CD4-positive, CD25-positive, alpha-beta regulatory T cell (primary cell): Measurements from ENCODE around the gene ADGRV1. TPM values are rescaled to one million over a fixed set of nuclear protein-coding genes. Genes with fewer than 3 reads are reported as not detected.
"Not testable (repeated sequence)": the region's sequence is repeated elsewhere in the genome, so short reads cannot be mapped to it uniquely, and the experiment has no call there.

Experiments
- ATAC-seq, 2 donors: fragments of 150-1000 bp; cut with Tn5 transposase; one replicate each; pipeline ENCODE4 v1.10.0; 2021; ENCODE audit warnings: low read depth in 2 of 2, moderate number of reproducible peaks in 2 of 2, moderate library complexity in 1 of 2
- DNase-seq, 3 donors: peaks; one replicate each; pipeline versions ENCODE4 v3.0.0 to v3.0.0-alpha.2; 2012 to 2022; ENCODE audit warnings: mixed read lengths in 1 of 3
- H3K27ac ChIP-seq: one replicate; pipeline ENCODE4 v1.7.0; 2013; ENCODE audit warnings: mild to moderate bottlenecking, low read length; ENCODE audit not compliant: insufficient read depth, poor library complexity, severe bottlenecking
- H3K27me3 ChIP-seq: one replicate; pipeline ENCODE4 v1.7.0; 2013; ENCODE audit warnings: low read length; ENCODE audit not compliant: control insufficient read depth, insufficient read depth
- H3K36me3 ChIP-seq: one replicate; pipeline ENCODE4 v1.7.0; 2013; ENCODE audit warnings: mild to moderate bottlenecking, low read length, moderate library complexity; ENCODE audit not compliant: control insufficient read depth, insufficient read depth
- H3K4me1 ChIP-seq: 2 replicates; pipeline ENCODE4 v1.7.0; 2013; ENCODE audit warnings: mild to moderate bottlenecking, low read length; ENCODE audit not compliant: insufficient read depth, control insufficient read depth, poor library complexity, severe bottlenecking
- H3K4me3 ChIP-seq: one replicate; pipeline ENCODE4 v1.7.0; 2013; ENCODE audit warnings: low read depth, mild to moderate bottlenecking, low read length, moderate library complexity
- H3K9me3 ChIP-seq, 2 experiments: 1 replicate in 1 of 2; 2 replicates in 1 of 2; pipeline ENCODE4 v1.7.0; 2013; ENCODE audit warnings: low read length in 2 of 2, mild to moderate bottlenecking in 1 of 2, moderate library complexity in 1 of 2; ENCODE audit not compliant: control insufficient read depth in 2 of 2
- H3K27ac Mint-ChIP-seq, 3 donors: one replicate each; pipeline ENCODE4 v1.8.0; 2020 to 2022; ENCODE audit warnings: mild to moderate bottlenecking in 3 of 3, mixed read lengths in 3 of 3, moderate library complexity in 2 of 3
- H3K27me3 Mint-ChIP-seq: one replicate; pipeline ENCODE4 v1.8.0; 2022; ENCODE audit warnings: mild to moderate bottlenecking, mixed read lengths
- H3K36me3 Mint-ChIP-seq: one replicate; pipeline ENCODE4 v1.8.0; 2020; ENCODE audit warnings: mixed read lengths
- H3K4me1 Mint-ChIP-seq, 4 donors: one replicate each; pipeline ENCODE4 v1.8.0; 2020 to 2022; ENCODE audit warnings: mixed read lengths in 4 of 4, mild to moderate bottlenecking in 1 of 4
- H3K4me3 Mint-ChIP-seq, 4 donors: one replicate each; pipeline ENCODE4 v1.8.0; 2020 to 2022; ENCODE audit warnings: mild to moderate bottlenecking in 4 of 4, mixed read lengths in 4 of 4, moderate library complexity in 3 of 4
- H3K9me3 Mint-ChIP-seq, 7 donors: one replicate each; pipeline ENCODE4 v1.8.0; 2020 to 2022; ENCODE audit warnings: mixed read lengths in 7 of 7, mild to moderate bottlenecking in 3 of 7, moderate library complexity in 2 of 7
- polyA plus RNA-seq, 4 donors: library from polyadenylated mRNA; unstranded; fragments of 300-500 nt; fragmentation: Illumina TruSeq; gene quantifications; one replicate each; pipeline ENCODE4 v1.2.3, GENCODE V29; 2021
- total RNA-seq: library from RNA; stranded (reverse); gene quantifications from one replicate; pipeline ENCODE4 v1.2.3, GENCODE V29; 2022

The ADGRV1 gene
- total and polyA plus RNA-seq, 5 donors from 2014 or later, result 0.42 to 0.52 TPM; not detected in 3

DNA sequence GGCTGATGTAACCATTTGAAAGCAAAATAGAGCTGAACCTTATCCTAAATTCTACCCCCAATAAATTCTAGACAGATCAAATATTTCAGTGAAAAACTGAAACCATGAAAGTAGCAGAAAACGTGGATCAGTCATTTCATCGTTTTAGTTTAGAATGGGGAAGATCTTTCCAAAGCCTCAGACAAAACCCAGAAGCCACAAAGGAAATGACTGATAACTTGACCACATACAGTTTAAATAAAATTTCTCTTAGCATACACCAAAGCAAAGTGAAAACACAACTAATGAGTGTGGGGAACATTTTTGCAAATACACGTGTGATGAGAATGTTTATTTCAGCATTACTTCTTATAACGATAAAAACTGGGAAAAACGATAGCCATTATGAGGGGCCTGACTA, 284.8 kb downstream of the ADGRV1 start:
- no peaks in the 10 kb centered on the region for H3K4me1 ChIP-seq
- peaks cover 0 to 5% (median 0%) of the 10 kb centered on the region in 4 donors for H3K4me1 Mint-ChIP-seq
- H3K4me3 Mint-ChIP-seq, result no peak overlapping the region
- H3K36me3 ChIP-seq, result no peaks in the 10 kb centered on the region
- no peak overlapping the region for H3K27ac Mint-ChIP-seq
- H3K27ac ChIP-seq, result no peak overlapping the region
- H3K27me3 ChIP-seq, result no peaks in the 10 kb centered on the region
- H3K27me3 Mint-ChIP-seq, result no peaks in the 10 kb centered on the region
- DNase-seq, result no peak
- H3K36me3 Mint-ChIP-seq, result no peaks in the 10 kb centered on the region
- H3K4me3 ChIP-seq, result no peak overlapping the region
- ATAC-seq, result no peak
- H3K9me3 Mint-ChIP-seq, result peaks cover 0 to 3% (median 0%) of the 10 kb centered on the region in 7 donors
- H3K9me3 ChIP-seq, result no peaks in the 10 kb centered on the region

DNA sequence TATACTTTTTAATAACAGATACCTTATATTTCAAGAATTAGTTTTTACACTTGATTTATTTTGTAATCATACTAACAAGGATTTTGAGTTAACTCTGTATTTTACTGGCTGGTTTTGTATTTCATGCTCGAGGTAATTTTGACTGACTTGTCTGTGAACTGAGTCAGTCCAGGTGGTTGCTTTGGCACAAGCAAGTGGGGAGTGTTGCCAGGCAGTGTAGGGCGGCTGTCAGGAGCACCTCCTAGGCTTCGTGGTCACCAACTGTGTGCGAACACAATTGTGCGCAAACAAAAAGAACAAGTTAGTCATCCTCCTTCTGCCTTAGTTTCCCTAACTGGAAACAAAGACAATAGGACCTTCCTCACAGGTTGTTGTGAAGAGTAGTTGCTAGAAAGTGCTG, 286.3 kb downstream of the ADGRV1 start:
- H3K36me3 ChIP-seq, result no peaks in the 10 kb centered on the region
- no peaks in the 10 kb centered on the region for H3K9me3 ChIP-seq
- H3K4me1 Mint-ChIP-seq, result peaks cover 0 to 5% (median 0%) of the 10 kb centered on the region in 4 donors
- H3K27ac ChIP-seq, result no peak overlapping the region
- no peaks in the 10 kb centered on the region for H3K27me3 Mint-ChIP-seq
- peaks cover 0 to 3% (median 0%) of the 10 kb centered on the region in 7 donors for H3K9me3 Mint-ChIP-seq
- DNase-seq, result no peak
- H3K4me1 ChIP-seq, result no peaks in the 10 kb centered on the region
- no peaks in the 10 kb centered on the region for H3K27me3 ChIP-seq
- no peak for ATAC-seq
- H3K4me3 ChIP-seq, result no peak overlapping the region
- no peak overlapping the region for H3K4me3 Mint-ChIP-seq
- no peaks in the 10 kb centered on the region for H3K36me3 Mint-ChIP-seq
- no peak overlapping the region for H3K27ac Mint-ChIP-seq

DNA sequence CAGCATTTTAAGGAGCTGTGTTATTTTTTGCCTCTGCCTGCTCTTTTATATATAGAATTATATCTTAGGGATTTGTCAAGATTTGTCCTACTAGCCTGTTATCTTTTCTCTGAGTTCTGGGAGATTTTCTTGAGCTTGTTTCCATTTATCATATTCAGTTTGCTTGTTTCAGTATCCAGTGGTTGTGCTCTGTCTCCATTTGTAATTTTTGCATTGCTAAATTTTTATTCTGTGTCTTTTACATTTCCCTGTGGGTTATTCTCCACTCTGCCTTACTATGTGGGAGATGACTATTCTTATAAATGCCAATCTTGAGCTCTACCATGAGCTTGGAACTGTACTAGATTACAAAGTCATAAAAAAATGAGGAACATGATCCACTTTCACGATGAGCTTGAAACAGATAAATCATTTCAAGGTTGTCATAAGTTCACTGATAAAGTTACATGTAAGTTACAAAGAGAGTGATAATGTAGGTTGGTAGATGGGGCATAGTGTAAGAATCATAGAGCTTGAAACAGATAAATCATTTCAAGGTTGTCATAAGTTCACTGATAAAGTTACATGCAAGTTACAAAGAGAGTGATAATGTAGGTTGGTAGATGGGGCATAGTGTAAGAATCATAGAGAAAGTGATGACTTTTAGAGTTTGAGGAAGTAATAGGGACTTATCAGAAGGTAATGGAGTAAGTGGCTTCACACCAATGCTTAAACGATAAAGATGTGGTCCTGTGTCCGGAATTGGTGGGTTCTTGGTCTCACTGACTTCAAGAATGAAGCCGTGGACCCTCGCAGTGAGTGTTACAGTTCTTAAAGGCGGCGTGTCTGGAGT, 287.3 kb downstream of the ADGRV1 start:
- H3K4me1 ChIP-seq, result no peaks in the 10 kb centered on the region
- no peaks in the 10 kb centered on the region for H3K36me3 Mint-ChIP-seq
- H3K36me3 ChIP-seq, result no peaks in the 10 kb centered on the region
- H3K9me3 ChIP-seq, result no peaks in the 10 kb centered on the region
- ATAC-seq (no peak), DNase-seq (no peak)
- no peak overlapping the region for H3K4me3 Mint-ChIP-seq
- no peaks in the 10 kb centered on the region for H3K27me3 Mint-ChIP-seq
- H3K27me3 ChIP-seq, result no peaks in the 10 kb centered on the region
- no peak overlapping the region for H3K27ac ChIP-seq
- peaks cover 0 to 4% (median 0%) of the 10 kb centered on the region in 7 donors for H3K9me3 Mint-ChIP-seq
- no peak overlapping the region for H3K4me3 ChIP-seq
- peaks cover 0 to 5% (median 0%) of the 10 kb centered on the region in 4 donors for H3K4me1 Mint-ChIP-seq
- H3K27ac Mint-ChIP-seq, result no peak overlapping the region

DNA sequence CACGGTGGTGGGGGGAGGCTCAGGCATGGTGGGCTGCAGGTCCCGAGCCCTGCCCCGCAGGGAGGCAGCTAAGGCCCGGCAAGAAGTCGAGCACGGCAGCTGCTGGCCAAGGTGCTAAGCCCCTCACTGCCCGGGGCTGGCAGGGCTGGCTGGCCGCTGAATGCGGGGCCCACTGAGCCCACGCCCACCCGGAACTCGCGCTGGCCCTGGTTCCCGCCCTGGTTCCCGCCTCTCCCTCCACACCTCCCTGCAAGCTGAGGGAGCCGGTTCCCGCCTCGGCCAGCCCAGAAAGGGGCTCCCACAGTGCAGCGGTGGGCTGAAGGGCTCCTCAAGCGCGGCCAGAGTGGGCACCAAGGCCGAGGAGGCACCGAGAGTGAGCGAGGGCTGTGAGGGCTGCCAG, 289.0 kb downstream of the ADGRV1 start:
- not testable (repeated sequence) for H3K27ac Mint-ChIP-seq, DNase-seq, H3K4me3 ChIP-seq, H3K27me3 ChIP-seq, ATAC-seq, H3K4me3 Mint-ChIP-seq, H3K27ac ChIP-seq, H3K9me3 Mint-ChIP-seq, H3K36me3 Mint-ChIP-seq, H3K4me1 Mint-ChIP-seq, H3K9me3 ChIP-seq, H3K36me3 ChIP-seq, H3K4me1 ChIP-seq, H3K27me3 Mint-ChIP-seq

DNA sequence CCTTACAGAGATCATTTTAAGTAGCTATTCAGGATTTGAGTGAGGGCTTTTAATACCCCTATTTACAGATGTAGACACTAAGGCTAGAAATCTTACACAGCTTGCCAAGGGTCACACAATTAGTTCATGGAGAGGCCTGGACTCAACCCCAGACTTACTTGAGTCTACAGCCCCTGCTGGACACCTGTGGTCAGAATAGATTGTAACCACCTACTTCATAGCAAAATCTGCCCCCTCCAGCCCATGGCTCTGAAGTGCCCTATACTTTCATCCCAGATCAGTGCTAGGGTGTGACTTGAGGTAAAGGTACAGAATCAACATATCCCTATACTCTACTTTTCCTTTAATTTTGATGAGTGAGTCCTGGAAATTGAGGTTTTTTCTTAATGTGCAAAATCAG, 291.3 kb downstream of the ADGRV1 start:
- Histone ChIP-seq H3K36me3 (no peaks in the 10 kb centered on the region), H3K27me3 (no peaks in the 10 kb centered on the region), H3K27ac (no peak overlapping the region), H3K4me3 (no peak overlapping the region), H3K4me1 (no peaks in the 10 kb centered on the region), H3K9me3 (no peaks in the 10 kb centered on the region)
- H3K4me3 Mint-ChIP-seq, result no peak overlapping the region
- H3K27ac Mint-ChIP-seq, result no peak overlapping the region
- no peaks in the 10 kb centered on the region for H3K27me3 Mint-ChIP-seq
- no peaks in the 10 kb centered on the region for H3K36me3 Mint-ChIP-seq
- ATAC-seq (no peak), DNase-seq (no peak)
- H3K4me1 Mint-ChIP-seq, result no peaks in the 10 kb centered on the region
- H3K9me3 Mint-ChIP-seq, result peaks cover 0 to 4% (median 0%) of the 10 kb centered on the region in 7 donors

DNA sequence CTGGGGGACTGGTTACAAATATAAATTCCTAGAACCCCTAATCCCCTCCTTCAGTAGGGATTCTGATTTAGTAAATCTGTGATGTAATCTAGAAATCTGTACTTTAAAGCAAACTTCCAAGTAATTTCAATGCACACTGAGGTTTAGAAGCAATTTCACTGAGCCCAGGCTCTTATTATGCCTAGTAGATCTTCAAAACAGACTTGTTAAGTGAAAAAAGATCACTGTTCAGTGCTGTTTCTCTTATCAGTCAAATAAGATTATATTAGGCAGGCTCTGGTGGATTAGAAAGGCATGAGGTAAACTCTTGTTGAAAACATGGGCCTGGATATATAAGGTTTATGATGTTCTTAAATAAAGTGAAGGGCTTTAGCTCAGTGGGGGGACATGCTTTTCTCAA, 293.9 kb downstream of the ADGRV1 start:
- Histone ChIP-seq H3K9me3 (no peaks in the 10 kb centered on the region), H3K4me1 (no peaks in the 10 kb centered on the region), H3K27me3 (no peaks in the 10 kb centered on the region), H3K36me3 (no peaks in the 10 kb centered on the region), H3K4me3 (no peak overlapping the region), H3K27ac (no peak overlapping the region)
- Mint-ChIP-seq H3K27ac (no peak overlapping the region), H3K9me3 (peaks cover 0 to 1% (median 0%) of the 10 kb centered on the region in 7 donors), H3K4me3 (no peak overlapping the region), H3K27me3 (no peaks in the 10 kb centered on the region), H3K4me1 (no peaks in the 10 kb centered on the region), H3K36me3 (no peaks in the 10 kb centered on the region)
- ATAC-seq (no peak), DNase-seq (no peak)

DNA sequence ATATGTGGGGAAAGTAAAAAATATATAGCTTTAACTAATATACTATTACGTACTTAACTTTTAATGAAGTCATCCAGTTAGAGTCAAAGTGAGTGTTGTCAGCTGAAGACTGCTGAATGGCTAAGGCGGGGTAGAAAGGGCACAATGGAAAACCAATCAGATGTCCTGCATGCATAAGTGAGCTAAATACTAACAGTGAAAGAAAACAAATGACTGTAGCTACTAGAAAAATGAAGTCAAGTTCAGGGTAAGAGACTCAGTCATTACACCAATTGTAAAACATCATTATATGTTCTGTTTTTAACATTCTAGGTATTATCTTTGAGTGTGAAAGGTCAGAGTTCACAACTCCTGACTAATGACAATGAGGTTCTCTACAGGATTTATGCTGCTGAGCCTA, 295.2 kb downstream of the ADGRV1 start:
- no peaks in the 10 kb centered on the region for H3K4me1 Mint-ChIP-seq
- Histone ChIP-seq H3K36me3 (no peaks in the 10 kb centered on the region), H3K4me1 (no peaks in the 10 kb centered on the region), H3K9me3 (no peaks in the 10 kb centered on the region), H3K4me3 (no peak overlapping the region), H3K27me3 (no peaks in the 10 kb centered on the region), H3K27ac (no peak overlapping the region)
- no peaks in the 10 kb centered on the region for H3K36me3 Mint-ChIP-seq
- no peak overlapping the region for H3K4me3 Mint-ChIP-seq
- DNase-seq, result no peak
- peaks cover 0 to 1% (median 0%) of the 10 kb centered on the region in 7 donors for H3K9me3 Mint-ChIP-seq
- no peaks in the 10 kb centered on the region for H3K27me3 Mint-ChIP-seq
- H3K27ac Mint-ChIP-seq, result no peak overlapping the region
- no peak for ATAC-seq

DNA sequence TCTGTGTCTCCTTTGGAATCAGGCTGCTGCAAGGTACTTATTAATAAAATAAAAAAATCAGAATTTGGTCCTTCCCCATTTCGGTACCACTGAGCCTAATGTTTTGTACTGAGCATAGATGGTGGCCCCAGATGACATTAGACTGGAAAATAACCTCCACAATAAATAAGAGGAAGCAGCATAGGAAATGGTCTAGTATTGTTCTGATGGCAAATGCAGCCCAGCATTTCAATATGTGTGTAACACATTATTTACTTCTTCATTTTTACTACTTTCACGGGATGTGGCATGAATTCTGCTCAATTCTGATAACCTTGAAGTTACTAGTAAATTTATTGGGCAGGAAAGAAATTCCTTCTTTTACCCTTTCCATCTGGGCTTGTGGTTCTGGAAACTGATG, 295.6 kb downstream of the ADGRV1 start:
- no peak overlapping the region for H3K27ac ChIP-seq
- ATAC-seq, result no peak
- DNase-seq, result no peak
- H3K4me1 ChIP-seq, result no peaks in the 10 kb centered on the region
- Mint-ChIP-seq H3K27ac (no peak overlapping the region), H3K36me3 (no peaks in the 10 kb centered on the region), H3K4me3 (no peak overlapping the region), H3K4me1 (no peaks in the 10 kb centered on the region), H3K27me3 (no peaks in the 10 kb centered on the region), H3K9me3 (peaks cover 0 to 1% (median 0%) of the 10 kb centered on the region in 7 donors)
- no peak overlapping the region for H3K4me3 ChIP-seq
- H3K27me3 ChIP-seq, result no peaks in the 10 kb centered on the region
- H3K36me3 ChIP-seq, result no peaks in the 10 kb centered on the region
- H3K9me3 ChIP-seq, result no peaks in the 10 kb centered on the region
